GM21619 (cell line): Measurements from ENCODE around the gene SOX21.

Source experiments
- ATAC-seq: cut with Tn5 transposase; IDR thresholded peaks from one replicate; pipeline ENCODE4 v1.9.1; 2021; ENCODE audit not compliant: unreplicated experiment

SOX21 gene

GRCh38 chr13:94709001-94709834 lies 3.1 kb downstream of the SOX21 start:
- no peak for ATAC-seq

DNA sequence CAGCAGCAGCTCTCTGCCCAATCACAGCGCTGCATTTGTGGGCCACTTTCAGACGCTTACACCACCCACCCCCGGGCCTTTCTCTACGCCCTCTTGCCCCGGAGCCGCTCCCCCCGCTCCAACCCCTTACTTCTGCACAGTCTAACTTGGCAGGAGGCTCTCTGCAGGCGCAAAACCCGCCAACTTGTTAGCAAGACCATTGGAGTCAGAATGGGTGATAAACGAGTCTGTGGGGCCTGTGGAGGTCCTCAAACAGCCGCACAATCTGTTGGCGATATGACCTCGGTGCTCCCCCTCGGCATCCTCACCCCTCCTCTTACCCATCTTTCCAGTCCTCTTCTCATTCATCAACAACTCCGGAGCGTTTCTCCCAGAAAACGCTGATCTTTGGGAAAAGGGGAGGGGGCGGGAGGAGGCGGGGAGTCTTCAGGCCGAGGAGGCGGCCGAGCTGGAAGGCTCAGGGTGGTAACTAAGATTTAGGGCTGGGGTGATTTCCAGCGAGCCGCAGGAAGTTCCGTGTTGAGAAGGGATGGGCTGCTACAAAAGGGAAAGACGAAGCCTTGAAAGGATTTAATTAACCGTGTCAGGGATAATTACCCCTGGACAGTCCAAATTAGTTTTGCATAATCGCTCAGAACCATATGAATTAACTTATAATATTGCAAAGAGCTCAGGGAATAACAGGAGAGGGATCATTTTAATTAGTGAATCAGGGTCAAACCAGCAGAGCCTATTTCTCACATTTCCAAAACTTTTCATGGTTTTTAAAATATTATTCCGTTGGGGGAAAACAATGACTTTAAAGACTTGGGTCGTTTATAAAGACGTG lies 4.1 kb downstream of the SOX21 start:
- ATAC-seq: no peak

- no peak for ATAC-seq
Observed at GRCh38 chr13:94707400-94708021, 4.8 kb downstream of the SOX21 start.

DNA sequence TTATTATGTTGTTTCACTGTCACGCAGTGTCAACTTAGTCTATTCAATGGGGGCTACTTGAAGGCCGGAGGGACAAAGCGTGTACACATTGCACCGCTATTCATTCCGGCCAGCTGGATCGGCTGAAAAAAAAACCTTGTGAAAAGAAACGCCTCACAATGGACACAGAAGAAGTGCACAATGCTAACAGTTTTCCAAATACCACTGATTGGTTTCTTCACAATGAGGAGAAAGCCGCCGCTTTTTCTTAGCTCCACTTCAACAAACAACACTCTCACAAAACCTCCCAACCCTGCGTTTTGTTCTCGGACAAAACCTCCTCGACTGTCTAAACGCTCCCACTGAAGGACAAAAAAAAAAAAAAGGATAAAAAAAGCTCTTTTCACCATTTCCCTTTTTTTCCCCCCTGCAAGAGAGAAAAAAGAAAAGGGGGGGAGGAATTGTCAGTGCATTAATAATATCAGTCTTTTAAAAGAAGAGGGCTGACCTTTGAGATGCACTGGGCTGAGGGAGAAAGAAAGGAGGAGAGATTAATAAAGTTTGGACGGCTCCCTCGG lies 5.4 kb downstream of the SOX21 start:
- ATAC-seq: no peak

DNA sequence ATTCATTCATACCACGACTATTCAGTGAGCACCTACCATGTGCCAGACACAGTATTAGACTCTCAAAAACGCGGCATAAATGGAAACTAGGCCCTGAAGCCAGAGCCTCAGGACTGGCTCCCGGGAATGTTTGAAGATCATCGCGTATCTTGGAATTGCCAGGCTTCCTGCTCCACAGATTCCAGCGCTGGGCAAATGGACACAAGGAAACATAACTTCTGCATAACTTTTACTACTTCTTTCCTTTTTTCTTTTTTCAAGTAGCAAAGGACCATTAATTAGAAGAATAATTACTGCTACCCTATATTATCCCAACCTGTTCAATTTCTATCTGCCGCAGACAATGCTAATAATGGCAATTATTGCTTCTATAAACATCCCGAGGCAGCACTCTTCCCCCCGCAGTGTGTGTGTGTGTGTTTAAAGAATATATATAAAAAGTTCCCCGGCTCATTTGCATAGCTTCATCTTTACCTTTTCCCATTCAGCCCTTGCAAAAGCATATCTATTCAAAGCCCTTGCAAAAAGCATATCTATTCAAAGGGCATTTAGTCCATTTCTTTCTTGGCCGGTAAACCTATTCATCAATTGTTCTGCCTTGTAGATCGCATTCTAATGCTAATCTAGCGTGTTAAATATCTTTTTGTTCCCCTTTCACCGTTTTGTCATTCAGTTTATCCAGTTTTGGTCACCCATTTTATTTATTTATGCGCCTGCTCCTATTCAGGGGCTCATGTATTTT lies 6.1 kb downstream of the SOX21 start:
- ATAC-seq: no peak

- no peak for ATAC-seq
Observed at GRCh38 chr13:94705081-94706030, 7.0 kb downstream of the SOX21 start.

DNA sequence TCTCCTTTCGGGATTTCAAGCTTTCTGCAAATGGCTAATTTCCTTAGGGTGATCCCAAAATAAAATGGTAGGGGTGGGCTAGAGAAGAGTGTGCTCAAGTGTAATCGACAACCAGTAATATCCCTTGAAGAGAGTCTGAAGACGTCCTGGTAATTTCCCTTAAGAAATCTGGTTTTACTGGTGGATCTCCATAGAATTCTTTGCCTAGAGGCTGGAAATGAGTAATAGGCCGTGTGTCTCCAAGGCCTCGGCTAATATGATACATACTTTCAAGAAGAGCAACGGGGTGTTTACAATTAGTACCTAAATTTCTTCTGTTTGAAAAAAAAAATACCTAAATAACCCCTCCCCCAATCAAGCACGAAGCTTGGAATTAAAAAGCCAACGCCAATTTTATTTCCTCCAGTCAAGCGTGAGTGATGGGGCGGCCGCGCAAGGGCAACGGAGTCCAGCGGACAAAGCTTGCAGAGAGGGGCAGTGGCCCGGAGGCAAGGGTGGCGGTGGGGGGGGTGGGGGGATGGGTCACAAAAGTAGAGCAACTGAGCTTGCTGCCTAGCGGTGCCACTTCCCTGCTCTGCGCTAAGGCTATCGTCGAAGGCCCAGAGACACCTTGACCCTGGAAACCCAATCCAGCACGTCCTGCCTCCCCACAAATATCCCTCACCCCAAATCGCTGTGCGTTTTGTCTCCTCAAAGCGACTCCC lies 7.8 kb downstream of the SOX21 start:
- ATAC-seq: no peak

DNA sequence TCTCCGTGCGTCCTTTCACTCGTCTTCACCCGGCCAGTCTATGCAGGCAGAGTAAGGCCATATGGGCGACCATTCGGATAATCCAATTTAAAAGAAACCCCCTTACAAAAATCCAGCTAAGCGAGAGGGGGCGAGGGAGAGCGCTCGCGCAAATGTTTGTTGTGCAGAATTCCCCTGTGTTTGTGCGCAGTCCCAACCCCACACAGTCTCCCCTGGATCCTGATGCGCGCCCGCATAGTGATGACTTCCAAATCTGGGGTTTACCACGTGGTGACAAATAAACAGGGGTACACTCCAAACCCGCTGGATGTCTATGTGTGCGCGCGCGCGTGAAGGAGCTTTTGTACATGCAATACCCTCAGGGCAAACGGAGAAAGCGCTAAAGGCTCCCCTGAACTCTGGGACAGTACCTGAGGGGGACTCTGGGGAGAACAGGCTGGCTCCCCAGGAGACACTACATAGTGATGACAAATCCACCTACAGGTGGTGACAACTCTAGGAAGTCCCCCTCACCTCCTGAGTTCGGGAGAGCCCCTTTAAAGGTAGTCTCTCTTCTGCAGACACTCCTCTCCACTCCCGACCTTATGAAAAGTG lies 8.5 kb downstream of the SOX21 start:
- no peak for ATAC-seq

GRCh38 chr13:94703271-94703670 lies 9.1 kb downstream of the SOX21 start:
- ATAC-seq: no peak

DNA sequence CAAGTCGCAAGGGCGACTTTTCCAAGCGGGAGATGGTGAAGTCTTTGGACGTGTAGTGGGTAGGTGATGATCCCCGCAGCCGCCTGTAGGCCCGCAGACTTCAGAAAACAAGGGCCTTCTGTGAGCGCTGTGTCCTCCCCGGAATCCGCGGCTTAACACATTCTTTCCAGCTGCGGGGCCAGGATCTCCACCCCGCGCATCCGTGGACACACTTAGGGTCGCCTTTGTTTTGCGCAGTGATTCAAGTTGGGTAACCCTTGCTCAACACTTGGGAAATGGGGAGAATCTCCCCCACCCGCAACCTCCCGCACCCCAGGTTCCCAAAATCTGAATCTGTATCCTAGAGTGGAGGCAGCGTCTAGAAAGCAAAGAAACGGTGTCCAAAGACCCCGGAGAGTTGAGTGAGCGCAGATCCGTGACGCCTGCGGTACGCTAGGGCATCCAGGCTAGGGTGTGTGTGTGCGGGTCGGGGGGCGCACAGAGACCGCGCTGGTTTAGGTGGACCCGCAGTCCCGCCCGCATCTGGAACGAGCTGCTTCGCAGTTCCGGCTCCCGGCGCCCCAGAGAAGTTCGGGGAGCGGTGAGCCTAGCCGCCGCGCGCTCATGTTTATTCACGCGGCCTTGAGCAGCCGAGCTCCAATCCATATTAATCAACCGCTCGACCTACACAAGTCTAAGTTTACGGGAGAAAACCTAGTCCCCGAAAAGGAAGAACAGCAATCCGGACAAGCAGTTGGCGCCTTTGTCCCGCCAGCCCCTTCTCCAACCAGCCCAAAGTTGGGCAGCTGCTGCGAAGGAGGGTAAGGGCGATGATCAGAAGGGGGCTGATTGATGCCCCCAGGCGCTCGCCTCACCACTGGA lies 9.9 kb downstream of the SOX21 start:
- no peak for ATAC-seq

GRCh38 chr13:94701313-94702180 lies 10.8 kb downstream of the SOX21 start:
- no peak for ATAC-seq

- no peak for ATAC-seq
Observed at GRCh38 chr13:94700536-94700935, 11.8 kb downstream of the SOX21 start.

- ATAC-seq: no peak
Observed at GRCh38 chr13:94700051-94700535, 12.3 kb downstream of the SOX21 start.

- no peak for ATAC-seq
Observed at GRCh38 chr13:94696171-94696570, 16.2 kb downstream of the SOX21 start.

GRCh38 chr13:94692030-94692429 lies 20.3 kb downstream of the SOX21 start:
- no peak for ATAC-seq

DNA sequence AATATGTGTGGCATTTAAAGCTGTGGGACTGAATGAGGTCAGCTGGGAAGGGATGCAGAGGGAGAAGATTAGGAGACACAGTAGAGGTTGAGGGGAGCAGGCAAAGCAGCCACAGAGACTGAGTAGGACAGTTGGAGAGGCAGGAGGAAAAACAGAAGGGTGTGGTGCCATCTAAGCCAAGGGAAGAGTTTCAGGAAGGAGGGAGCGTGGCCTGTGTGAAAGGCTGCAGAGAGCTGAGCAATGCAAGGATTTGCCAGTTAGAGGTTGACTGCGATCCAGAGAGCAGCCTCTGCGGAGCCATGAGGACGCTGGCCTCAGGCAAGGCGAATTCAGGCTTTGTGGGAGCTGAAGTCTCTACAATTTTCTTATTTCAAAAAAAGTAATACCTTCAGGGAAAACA lies 28.9 kb downstream of the SOX21 start:
- ATAC-seq: no peak

- ATAC-seq: no peak
Observed at GRCh38 chr13:94682229-94682628, 30.1 kb downstream of the SOX21 start.
